Posterior vena cava (tissue), 2 donors: ENCODE measurements around the gene SPIRE1. TPM values are rescaled to one million over a fixed set of nuclear protein-coding genes. Genes with fewer than 3 reads are reported as not detected.
"Not testable (repeated sequence)": the region's sequence is repeated elsewhere in the genome, so short reads cannot be mapped to it uniquely, and the experiment has no call there.

Experiments used
- DNase-seq: peaks from one replicate; pipeline ENCODE4 v3.0.0-alpha.2; 2020; ENCODE audit warnings: low spot score
- intact Hi-C, 2 donors: fragments of 100-400 bp; cut with DNase I; formaldehyde crosslinking; loops; one replicate each; pipeline versions ENCODE4 v1.14.1 to v1.14.2; 2022 to 2023
- total RNA-seq, 2 donors: library from RNA; stranded (reverse); fragmentation: NEBNext Ultra II Directional; extraction: Animal tissue kit (Norgen Biotek cat#: 25700); gene quantifications; one replicate each; pipeline ENCODE4 v1.2.1, GENCODE V29; 2021
- donor health status: DM: yes; HTN: yes; CAD: no.
- donor health status: DM: yes; HTN: yes; CAD: no.

SPIRE1 gene
- total RNA-seq, 2 donors from 2014 or later, result 32.3 to 47.8 TPM

- DNase-seq, result no peak
- intact Hi-C loops, result loop anchor here in 1 of 2 donors (5.0 kb wide), 1 partner anchor 801 kb away; the partner anchor contains the start of gene CHMP1B
Observed at GRCh38 chr18:12652861-12653401, 5.0 kb downstream of the SPIRE1 start.

- no peak for DNase-seq
- intact Hi-C loops, result loop anchor here in 1 of 2 donors (5.0 kb wide), 1 partner anchor 799 kb away; the partner anchor contains the start of gene CHMP1B
Observed at GRCh38 chr18:12651651-12652050, 6.3 kb downstream of the SPIRE1 start.

GRCh38 chr18:12647773-12648172, 10.1 kb downstream of the SPIRE1 start:
- intact Hi-C loops, result no loop called here
- DNase-seq, result no peak

GRCh38 chr18:12645751-12646203, 12.1 kb downstream of the SPIRE1 start:
- intact Hi-C loops, result no loop called here
- DNase-seq, result no peak

- DNase-seq, result no peak
- intact Hi-C loops, result no loop called here
Observed at GRCh38 chr18:12645254-12645653, 12.7 kb downstream of the SPIRE1 start.

- intact Hi-C loops, result not testable (repeated sequence)
Observed at GRCh38 chr18:12643756-12644155, 14.2 kb downstream of the SPIRE1 start.

GRCh38 chr18:12640881-12641200, 17.1 kb downstream of the SPIRE1 start:
- DNase-seq, result no peak
- intact Hi-C loops, result no loop called here

More at GRCh38 chr18:12643756-12644155, 14.2 kb downstream of the SPIRE1 start:
- not testable (repeated sequence) for DNase-seq

- intact Hi-C loops, result no loop called here
- no peak for DNase-seq
Observed at GRCh38 chr18:12639990-12640880, 17.7 kb downstream of the SPIRE1 start.

- intact Hi-C loops, result no loop called here
- no peak for DNase-seq
Observed at GRCh38 chr18:12638644-12639124, 19.2 kb downstream of the SPIRE1 start.

- intact Hi-C loops, result no loop called here
- no peak for DNase-seq
Observed at GRCh38 chr18:12637901-12638643, 19.8 kb downstream of the SPIRE1 start.

GRCh38 chr18:12637393-12637792, 20.5 kb downstream of the SPIRE1 start:
- DNase-seq, result no peak
- intact Hi-C loops, result no loop called here

GRCh38 chr18:12631831-12632477, 26.0 kb downstream of the SPIRE1 start:
- no peak for DNase-seq
- intact Hi-C loops, result no loop called here

- intact Hi-C loops, result no loop called here
- no peak for DNase-seq
Observed at GRCh38 chr18:12630136-12630535, 27.8 kb downstream of the SPIRE1 start.

GRCh38 chr18:12628706-12629702, 28.9 kb downstream of the SPIRE1 start:
- intact Hi-C loops, result loop anchor here in 1 of 2 donors (10.0 kb wide), 1 partner anchor 74 kb away; no protein-coding TSS in a partner anchor
- no peak for DNase-seq

GRCh38 chr18:12627199-12627598, 30.7 kb downstream of the SPIRE1 start:
- not testable (repeated sequence) for DNase-seq
- intact Hi-C loops, result loop anchor here in 1 of 2 donors (10.0 kb wide), 1 partner anchor 72 kb away; no protein-coding TSS in a partner anchor

- intact Hi-C loops, result loop anchor here in 1 of 2 donors (10.0 kb wide), 1 partner anchor 70 kb away; no protein-coding TSS in a partner anchor
- no peak for DNase-seq
Observed at GRCh38 chr18:12625241-12625640, 32.7 kb downstream of the SPIRE1 start.

- intact Hi-C loops, result loop anchor here in 1 of 2 donors (10.0 kb wide), 1 partner anchor 67 kb away; no protein-coding TSS in a partner anchor
Observed at GRCh38 chr18:12621742-12622306, 36.1 kb downstream of the SPIRE1 start.

More at GRCh38 chr18:12621742-12622306, 36.1 kb downstream of the SPIRE1 start:
- no peak for DNase-seq
